ENCODE data around the gene SLC25A51.

- TF ChIP-seq POLR2AphosphoS5 (IDR thresholded peaks at IDR 0.05; ENCODE audit: borderline replicate concordance, low read depth, low read length) (no peak), EZH2 (IDR thresholded peaks at IDR 0.05) (no peak), FOXP2 (optimal IDR thresholded peaks at IDR 0.05; ENCODE audit: control extremely low read depth, extremely low read length, insufficient read depth) (no peak)
Measured at GRCh38 chr9:37904445-37905130, 661 bp upstream of the SLC25A51 start.

Data from SK-N-MC (cell line).